H1 (cell line): ENCODE results near the gene CHMP1B. TPM values are rescaled to one million over a fixed set of nuclear protein-coding genes. Genes with fewer than 3 reads are reported as not detected.

Experiments used
- CTCF ChIA-PET: fragments of 300-600 bp; sonication (Branson Sonifier 250); formaldehyde crosslinking; loops from one replicate; lab custom pipeline; 2021; ENCODE audit not compliant: partially characterized antibody; lab: Charles Lee
- POLR2A ChIA-PET: fragments of 300-600 bp; sonication (Branson Sonifier 250); formaldehyde crosslinking; loops from one replicate; lab custom pipeline; 2021; ENCODE audit warnings: inconsistent platforms; ENCODE audit not compliant: partially characterized antibody; lab: Charles Lee
- DNase-seq, 2 experiments: peaks; one replicate each; pipeline versions ENCODE4 v3.0.0 to v3.0.0-alpha.2; 2010 to 2022; ENCODE audit warnings: low spot score in 2 of 2, low read depth in 1 of 2, mixed read lengths in 1 of 2
- FAIRE-seq: peaks from 2 replicates; lab custom pipeline; 2011; peaks lifted over from hg19 to GRCh38; lab: Jason Lieb, UNC
- H2AFZ ChIP-seq: 2 replicates; pipeline ENCODE4 v1.8.1; 2012; ENCODE audit warnings: low read length, inconsistent platforms
- H2AK5ac ChIP-seq: 2 replicates; pipeline ENCODE4 v1.6.1; 2013; ENCODE audit warnings: low read depth, low read length
- H2BK120ac ChIP-seq: replicated peaks from 2 replicates; pipeline ENCODE3; 2013; ENCODE audit warnings: low read depth, low read length, inconsistent platforms
- H2BK12ac ChIP-seq: 2 replicates; pipeline ENCODE4 v1.6.1; 2013; ENCODE audit warnings: low read depth, low read length
- H2BK15ac ChIP-seq: 2 replicates; pipeline ENCODE4 v1.6.1; 2013; ENCODE audit warnings: low read length
- H2BK20ac ChIP-seq: 2 replicates; pipeline ENCODE4 v1.6.1; 2013; ENCODE audit warnings: low read length
- H2BK5ac ChIP-seq: 2 replicates; pipeline ENCODE4 v1.6.1; 2013; ENCODE audit warnings: low read depth, low read length
- H3K14ac ChIP-seq: 2 replicates; pipeline ENCODE4 v1.6.1; 2013; ENCODE audit warnings: inconsistent platforms; ENCODE audit not compliant: insufficient read length
- H3K18ac ChIP-seq: 2 replicates; pipeline ENCODE4 v1.6.1; 2013; ENCODE audit warnings: low read length; ENCODE audit errors: extremely low read depth
- H3K23ac ChIP-seq: 2 replicates; pipeline ENCODE4 v1.6.1; 2013; ENCODE audit warnings: inconsistent platforms; ENCODE audit not compliant: insufficient read length
- H3K23me2 ChIP-seq: 2 replicates; pipeline ENCODE4 v1.6.1; 2013; ENCODE audit warnings: low read depth, low read length
- H3K27ac ChIP-seq: 2 replicates; pipeline ENCODE4 v1.6.1; 2011; ENCODE audit warnings: low read depth, low read length, inconsistent platforms
- H3K27me3 ChIP-seq, 4 experiments: replicated peaks in 1 of 4; 1 replicate in 1 of 4; 2 replicates in 3 of 4; pipeline versions ENCODE4 v1.6.1 to v1.8.1; 2011 to 2013; ENCODE audit warnings: low read length in 3 of 4, mild to moderate bottlenecking in 3 of 4, inconsistent platforms in 2 of 4, mixed read lengths in 2 of 4, moderate library complexity in 1 of 4; ENCODE audit not compliant: control insufficient read depth in 3 of 4, insufficient read depth in 3 of 4; ENCODE audit errors: extremely low read depth in 1 of 4
- H3K36me3 ChIP-seq, 4 experiments: 2 replicates each; pipeline versions ENCODE4 v1.6.1 to v1.8.1; 2011 to 2013; ENCODE audit warnings: mild to moderate bottlenecking in 4 of 4, low read length in 3 of 4, moderate library complexity in 2 of 4, control low read depth in 1 of 4, inconsistent platforms in 1 of 4; ENCODE audit not compliant: insufficient read depth in 4 of 4, control insufficient read depth in 2 of 4
- H3K4ac ChIP-seq: replicated peaks from 2 replicates; pipeline ENCODE3; 2013; ENCODE audit warnings: low read length, low read depth, mixed read lengths, inconsistent platforms; ENCODE audit not compliant: insufficient read length
- H3K4me1 ChIP-seq, 4 experiments: replicated peaks in 1 of 4; 1 replicate in 1 of 4; 2 replicates in 3 of 4; pipeline versions ENCODE4 v1.6.1 to v1.8.1; 2011 to 2013; ENCODE audit warnings: low read length in 3 of 4, inconsistent platforms in 2 of 4, mixed read lengths in 1 of 4; ENCODE audit not compliant: insufficient read depth in 4 of 4, control insufficient read depth in 3 of 4
- H3K4me2 ChIP-seq, 2 experiments: 2 replicates each; pipeline versions ENCODE4 v1.6.1 to v1.8.1; 2011 to 2013; ENCODE audit warnings: low read depth in 2 of 2, low read length in 2 of 2, control low read depth in 1 of 2, inconsistent platforms in 1 of 2, mild to moderate bottlenecking in 1 of 2; ENCODE audit not compliant: insufficient read depth in 1 of 2
- H3K4me3 ChIP-seq, 4 experiments: fragments of 200-600, 300-600 bp in 1 of 4; sonication (generic), shearing (Covaris generic), sonication (Bioruptor Twin) in 1 of 4; 2 replicates each; pipeline versions ENCODE4 v1.5.1 to v1.8.1; 2011 to 2016; ENCODE audit warnings: low read length in 4 of 4, low read depth in 3 of 4, control low read depth in 2 of 4, inconsistent platforms in 2 of 4, mild to moderate bottlenecking in 2 of 4, mixed read lengths in 1 of 4, moderate library complexity in 1 of 4; ENCODE audit not compliant: insufficient read depth in 2 of 4; ENCODE audit errors: extremely low read depth in 1 of 4
- H3K56ac ChIP-seq: replicated peaks from 2 replicates; pipeline ENCODE3; 2013; ENCODE audit warnings: low read depth, mild to moderate bottlenecking, mixed read lengths, low read length, inconsistent platforms; ENCODE audit not compliant: insufficient read length
- H3K79me1 ChIP-seq: 2 replicates; pipeline ENCODE4 v1.6.1; 2013; ENCODE audit warnings: low read depth, low read length, control low read depth
- H3K79me2 ChIP-seq, 2 experiments: 2 replicates each; pipeline versions ENCODE4 v1.6.1 to v1.8.1; 2012 to 2013; ENCODE audit warnings: low read length in 2 of 2, mild to moderate bottlenecking in 2 of 2, inconsistent platforms in 1 of 2; ENCODE audit not compliant: insufficient read depth in 2 of 2, control insufficient read depth in 1 of 2
- H3K9ac ChIP-seq, 4 experiments: replicated peaks in 1 of 4; 1 replicate in 1 of 4; 2 replicates in 3 of 4; pipeline versions ENCODE4 v1.6.1 to v1.8.1; 2011 to 2013; ENCODE audit warnings: low read depth in 3 of 4, low read length in 3 of 4, control low read depth in 2 of 4, mild to moderate bottlenecking in 2 of 4, moderate library complexity in 2 of 4, inconsistent platforms in 1 of 4; ENCODE audit errors: extremely low read depth in 1 of 4
- H3K9me3 ChIP-seq, 2 experiments: 2 replicates each; pipeline versions ENCODE4 v1.6.1 to v1.8.1; 2012 to 2013; ENCODE audit warnings: mild to moderate bottlenecking in 2 of 2, moderate library complexity in 2 of 2, control low read depth in 1 of 2, inconsistent platforms in 1 of 2, low read depth in 1 of 2, low read length in 1 of 2, mixed read lengths in 1 of 2; ENCODE audit not compliant: insufficient read depth in 2 of 2
- H4K20me1 ChIP-seq, 2 experiments: replicated peaks in 1 of 2; 2 replicates each; pipeline versions ENCODE3 to v1.8.1; 2011 to 2013; ENCODE audit warnings: inconsistent platforms in 2 of 2, low read length in 2 of 2, mild to moderate bottlenecking in 1 of 2; ENCODE audit not compliant: insufficient read depth in 2 of 2, control insufficient read depth in 1 of 2
- H4K5ac ChIP-seq: 2 replicates; pipeline ENCODE4 v1.6.1; 2013; ENCODE audit warnings: low read length, low read depth, mixed read lengths, inconsistent platforms; ENCODE audit not compliant: insufficient read length
- H4K8ac ChIP-seq: 2 replicates; pipeline ENCODE4 v1.8.0; 2013; ENCODE audit warnings: mild to moderate bottlenecking, moderate library complexity, low read length, inconsistent platforms; ENCODE audit not compliant: insufficient read depth; ENCODE audit errors: extremely low read depth
- H4K91ac ChIP-seq: replicated peaks from 2 replicates; pipeline ENCODE3; 2013; ENCODE audit warnings: low read length, mixed read lengths, inconsistent platforms; ENCODE audit not compliant: insufficient read length
- BACH1 ChIP-seq: IDR thresholded peaks from 2 replicates; pipeline ENCODE4 v1.6.1; 2012; ENCODE audit warnings: low read length, improper control_type of control experiment
- CEBPB ChIP-seq: IDR thresholded peaks from 2 replicates; pipeline ENCODE4 v1.6.1; 2012; ENCODE audit warnings: low read depth, low read length
- KDM1A ChIP-seq: fragments of 200-600, 300-600 bp; sonication (generic); IDR thresholded peaks from 2 replicates; pipeline ENCODE4 v1.7.1; 2016; ENCODE audit warnings: mild to moderate bottlenecking, low read length, borderline replicate concordance
- MAFK ChIP-seq: IDR thresholded peaks from 2 replicates; pipeline ENCODE4 v1.6.1; 2012; ENCODE audit warnings: low read depth, mild to moderate bottlenecking, improper control_type of control experiment, low read length
- POLR2A ChIP-seq, 2 experiments: IDR thresholded peaks; 1 replicate in 1 of 2; 2 replicates in 1 of 2; pipeline ENCODE4 v1.6.1; 2011; ENCODE audit warnings: low read depth in 2 of 2, low read length in 2 of 2, mild to moderate bottlenecking in 2 of 2; ENCODE audit errors: control extremely low read depth in 1 of 2
- SP1 ChIP-seq: IDR thresholded peaks from 2 replicates; pipeline ENCODE4 v1.6.1; 2011; ENCODE audit warnings: low read depth, low read length
- SP4 ChIP-seq: IDR thresholded peaks from 2 replicates; pipeline ENCODE4 v1.6.1; 2012; ENCODE audit warnings: low read length, inconsistent platforms
- SUZ12 ChIP-seq: fragments of 200-600 bp; sonication (generic); IDR thresholded peaks from 2 replicates; pipeline ENCODE4 v1.6.1; 2012; ENCODE audit warnings: mild to moderate bottlenecking, inconsistent platforms, low read length, moderate library complexity, mixed read lengths
- TAF1 ChIP-seq: IDR thresholded peaks from 2 replicates; pipeline ENCODE4 v1.6.1; 2011; ENCODE audit warnings: mild to moderate bottlenecking, low read depth, low read length
- YY1 ChIP-seq: IDR thresholded peaks from 2 replicates; pipeline ENCODE4 v1.6.1; 2011; ENCODE audit warnings: low read depth, mild to moderate bottlenecking, low read length
- WGBS, 2 experiments: shearing (Covaris generic) in 1 of 2; methylation state at CpG; one replicate each; pipeline versions ENCODE4 v1.1.6 to v1.1.7; 2013 to 2015; ENCODE audit warnings: low lambda C conversion rate in 2 of 2, mixed read lengths in 2 of 2, inconsistent platforms in 1 of 2, low coverage in 1 of 2, missing lambda C conversion rate in 1 of 2; ENCODE audit not compliant: insufficient replicate concordance in 2 of 2, insufficient coverage in 1 of 2, insufficient read length in 1 of 2; ENCODE audit errors: extremely low coverage in 1 of 2, missing lambda C conversion rate in 1 of 2; 5-methylcytosine and 5-hydroxymethylcytosine counted together
- polyA plus RNA-seq, 7 experiments: library from polyadenylated mRNA; depleted of rRNA in 3 of 7; stranded (reverse) in 5 of 7; unstranded in 2 of 7; fragments of >200 nt in 5 of 7; fragments of 200-250 nt in 2 of 7; gene quantifications; 1 replicate in 5 of 7; 2 replicates in 1 of 7; 4 replicates in 1 of 7; pipeline versions ENCODE4 v1.2.1 to v1.2.3, GENCODE V29; 2011 to 2013; ENCODE audit warnings: missing spikeins in 2 of 7, mixed read lengths in 2 of 7
- total RNA-seq: library from RNA; stranded (reverse); fragmentation: NEBNext Ultra II Directional; extraction: Animal tissue kit (Norgen Biotek cat#: 25700); gene quantifications from 2 replicates; pipeline ENCODE4 v1.2.1, GENCODE V29; 2021
- TF ChIP-seq, protein P1 (sequence below): IDR thresholded peaks from 2 replicates; pipeline ENCODE4 v1.6.1; 2012; ENCODE audit warnings: inconsistent platforms
- TF ChIP-seq, protein P2 (sequence below): IDR thresholded peaks from 2 replicates; pipeline ENCODE4 v1.6.1; 2012; ENCODE audit warnings: inconsistent platforms

Gene CHMP1B
- total and polyA plus RNA-seq, 2 of the 8 experiments (the other 6 are each of a cell fraction or from before 2014, with no cell fraction given): 30.5 to 43.2 TPM

DNA sequence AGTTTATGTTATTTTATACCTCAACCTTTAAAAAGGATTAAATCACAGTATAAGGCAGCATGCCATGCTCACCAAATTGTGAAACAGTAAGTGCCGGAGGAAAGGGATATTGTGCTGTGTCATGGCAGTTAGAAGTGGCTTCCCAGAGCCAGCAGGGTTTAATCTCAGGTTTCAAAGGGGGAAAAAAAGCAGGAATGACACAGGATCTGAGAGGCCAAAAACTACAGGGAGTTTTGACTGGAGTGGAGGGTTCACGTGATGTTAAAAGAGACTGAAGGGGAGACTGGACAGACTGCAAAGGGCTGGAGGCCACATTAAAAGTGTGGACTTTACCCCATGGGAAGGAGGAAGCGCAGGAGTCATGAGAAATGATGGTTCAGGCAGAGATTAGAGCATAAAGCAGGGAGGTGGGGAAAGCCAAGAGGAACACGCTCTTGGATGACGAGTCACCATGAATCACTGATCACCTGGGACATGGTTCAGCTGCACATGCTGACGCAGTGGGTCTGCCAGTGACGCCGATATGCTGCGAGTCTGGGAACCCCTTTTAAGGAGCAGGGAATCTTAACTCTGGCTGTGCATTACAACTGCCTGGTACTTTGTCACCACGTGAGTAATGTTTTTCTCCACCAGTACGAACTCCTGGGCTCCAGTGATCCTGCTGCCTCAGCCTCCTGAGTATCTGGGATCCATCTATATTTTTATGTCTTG, 6.1 kb downstream of the CHMP1B start:
- FAIRE-seq: peak; percentile 24
- Histone ChIP-seq H2BK12ac (peak overlapping the region; percentile 99), H3K79me1 (no peaks in the 10 kb centered on the region; the same call in 1 of the 2 replicates), H3K36me3 (no peaks in the 10 kb centered on the region), H4K91ac (peak overlapping the region; percentile 85), H3K4me2 (peak overlapping the region; percentile 47 to 68), H3K4me1 (peaks cover 0 to 10% (median 8%) of the 10 kb centered on the region in 4 experiments; a peak in 5 of 7 replicates), H3K79me2 (peaks cover 3 to 14% of the 10 kb centered on the region in 2 experiments; a peak in 3 of 4 replicates), H3K56ac (peak overlapping the region; percentile 63), H2BK20ac (peak overlapping the region; percentile 24), H4K20me1 (peaks cover 0 to 4% of the 10 kb centered on the region in 2 experiments), H3K14ac (no peak overlapping the region), H2AK5ac (peak overlapping the region; percentile 88), H2BK120ac (peak overlapping the region; percentile 67), H2AFZ (0 out of 2 replicates have a peak overlapping the region, but pooled peaks have one; percentile 29), H3K23me2 (peaks cover 3% of the 10 kb centered on the region; the same call in 1 of the 2 replicates), H2BK5ac (peak overlapping the region; percentile 86), H3K27me3 (no peaks in the 10 kb centered on the region), H3K9me3 (no peaks in the 10 kb centered on the region), H4K8ac (no peak overlapping the region; the same call in 1 of the 2 replicates), H3K4ac (peak overlapping the region; percentile 6), H2BK15ac (peak overlapping the region; percentile 61; the same call in 1 of the 2 replicates), H3K4me3 (no peak overlapping the region), H3K23ac (no peak overlapping the region), H4K5ac (peak overlapping the region; percentile 32), H3K9ac (peak overlapping the region in 1 of 4 experiments; percentile 50; a peak in 2 of 7 replicates), H3K27ac (peak overlapping the region; percentile 60; the same call in 1 of the 2 replicates), H3K18ac (peak overlapping the region; percentile 75; the same call in 1 of the 2 replicates)
- no peak for DNase-seq
- POLR2A ChIA-PET: no interaction called here
- WGBS, 2 experiments: 63% methylated on average over 11 of the region's 11 CpGs; no CpG with 5 or more reads in 1 of the 2 experiments
- CTCF ChIA-PET: no interaction called here
- TF ChIP-seq, protein P1, sequence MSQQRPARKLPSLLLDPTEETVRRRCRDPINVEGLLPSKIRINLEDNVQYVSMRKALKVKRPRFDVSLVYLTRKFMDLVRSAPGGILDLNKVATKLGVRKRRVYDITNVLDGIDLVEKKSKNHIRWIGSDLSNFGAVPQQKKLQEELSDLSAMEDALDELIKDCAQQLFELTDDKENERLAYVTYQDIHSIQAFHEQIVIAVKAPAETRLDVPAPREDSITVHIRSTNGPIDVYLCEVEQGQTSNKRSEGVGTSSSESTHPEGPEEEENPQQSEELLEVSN: no peak
- TF ChIP-seq, protein P2, sequence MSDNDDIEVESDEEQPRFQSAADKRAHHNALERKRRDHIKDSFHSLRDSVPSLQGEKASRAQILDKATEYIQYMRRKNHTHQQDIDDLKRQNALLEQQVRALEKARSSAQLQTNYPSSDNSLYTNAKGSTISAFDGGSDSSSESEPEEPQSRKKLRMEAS: peak; percentile 31; the same call in 1 of the 2 replicates
- TF ChIP-seq SP1: 0 out of 2 replicates have a peak, but pooled peaks have one; percentile 32
- no peak for TF ChIP-seq SP4
- TF ChIP-seq BACH1: peak; percentile 98
- 0 out of 2 replicates have a peak, but pooled peaks have one; percentile 27 for TF ChIP-seq CEBPB
- TF ChIP-seq TAF1: no peak
- no peak for TF ChIP-seq SUZ12
- TF ChIP-seq POLR2A (IDR thresholded peaks at IDR 0.05; ENCODE audit: control extremely low read depth in 1 of 2, low read depth in 2 of 2, low read length in 2 of 2): 0 out of 3 replicates have a peak, but pooled peaks of 1 of the 2 experiments have one; percentile 20
- peak; percentile 92 for TF ChIP-seq MAFK
- TF ChIP-seq KDM1A: no peak
- 0 out of 2 replicates have a peak, but pooled peaks have one; percentile 22 for TF ChIP-seq YY1
